Keratinocyte (primary cell): Measurements from ENCODE around the gene PSD. TPM values are rescaled to one million over a fixed set of nuclear protein-coding genes. Genes with fewer than 3 reads are reported as not detected.

ENCODE experiments used
- DNase-seq: peaks from one replicate; pipeline ENCODE4 v3.0.0-alpha.2; 2011; ENCODE audit warnings: low read depth, missing footprints, low spot score
- FAIRE-seq: peaks from 2 replicates; lab custom pipeline; 2011; peaks lifted over from hg19 to GRCh38; lab: Jason Lieb, UNC
- H2AFZ ChIP-seq: 2 replicates; pipeline ENCODE4 v1.6.0; 2012; ENCODE audit warnings: low read length, control low read depth, inconsistent platforms; ENCODE audit not compliant: control insufficient read depth
- H3K27ac ChIP-seq: 2 replicates; pipeline ENCODE4 v1.5.1; 2011; ENCODE audit warnings: low read length; ENCODE audit not compliant: control insufficient read depth, insufficient read depth
- H3K27me3 ChIP-seq: 3 replicates; pipeline ENCODE4 v1.6.0; 2011; ENCODE audit warnings: low read length; ENCODE audit not compliant: control insufficient read depth, insufficient read depth; ENCODE audit errors: extremely low read depth
- H3K36me3 ChIP-seq, 2 experiments: 2 replicates in 1 of 2; 3 replicates in 1 of 2; pipeline ENCODE4 v1.5.1; 2011; ENCODE audit warnings: low read length in 2 of 2, mild to moderate bottlenecking in 1 of 2; ENCODE audit not compliant: control insufficient read depth in 2 of 2, insufficient read depth in 2 of 2; ENCODE audit errors: extremely low read depth in 1 of 2
- H3K4me1 ChIP-seq: 3 replicates; pipeline ENCODE4 v1.5.1; 2011; ENCODE audit warnings: low read length; ENCODE audit not compliant: control insufficient read depth, insufficient read depth; ENCODE audit errors: extremely low read depth
- H3K4me2 ChIP-seq: 3 replicates; pipeline ENCODE4 v1.6.0; 2011; ENCODE audit warnings: low read depth, low read length; ENCODE audit not compliant: control insufficient read depth, insufficient read depth; ENCODE audit errors: extremely low read depth
- H3K4me3 ChIP-seq, 3 experiments: fragments of 200-600 bp in 1 of 3; sonication (generic) in 1 of 3; 2 replicates in 2 of 3; 3 replicates in 1 of 3; pipeline ENCODE4 v1.5.1; 2011 to 2016; ENCODE audit warnings: low read length in 3 of 3, mild to moderate bottlenecking in 3 of 3, control low read depth in 2 of 3, inconsistent platforms in 1 of 3, low read depth in 1 of 3, mixed read lengths in 1 of 3, mixed run types in 1 of 3, moderate library complexity in 1 of 3; ENCODE audit not compliant: control insufficient read depth in 2 of 3, insufficient read depth in 2 of 3; ENCODE audit errors: extremely low read depth in 1 of 3
- H3K79me2 ChIP-seq: 2 replicates; pipeline ENCODE4 v1.6.0; 2012; ENCODE audit warnings: low read length; ENCODE audit not compliant: control insufficient read depth, insufficient read depth
- H3K9ac ChIP-seq: 3 replicates; pipeline ENCODE4 v1.6.0; 2011; ENCODE audit warnings: low read length; ENCODE audit not compliant: control insufficient read depth, insufficient read depth; ENCODE audit errors: extremely low read depth
- H3K9me1 ChIP-seq: 3 replicates; pipeline ENCODE4 v1.6.0; 2011; ENCODE audit warnings: low read length; ENCODE audit not compliant: control insufficient read depth, insufficient read depth; ENCODE audit errors: extremely low read depth
- H3K9me3 ChIP-seq: 2 replicates; pipeline ENCODE4 v1.5.1; 2012; ENCODE audit warnings: low read depth, low read length; ENCODE audit not compliant: control insufficient read depth
- H4K20me1 ChIP-seq: 3 replicates; pipeline ENCODE4 v1.6.0; 2011; ENCODE audit warnings: low read length; ENCODE audit not compliant: control insufficient read depth, insufficient read depth; ENCODE audit errors: extremely low read depth
- CTCF ChIP-seq, 3 experiments: IDR thresholded peaks in 1 of 3; conservative IDR thresholded peaks in 1 of 3; optimal IDR thresholded peaks in 1 of 3; 2 replicates in 2 of 3; 3 replicates in 1 of 3; pipeline versions ENCODE3 to v1.5.1; 2011; ENCODE audit warnings: low read length in 3 of 3, mild to moderate bottlenecking in 3 of 3, moderate library complexity in 2 of 3, control low read depth in 1 of 3, inconsistent platforms in 1 of 3; ENCODE audit not compliant: insufficient read depth in 2 of 3; ENCODE audit errors: extremely low read depth in 1 of 3
- EZH2 ChIP-seq: IDR thresholded peaks from one replicate; pipeline ENCODE4 v1.6.1; 2012; ENCODE audit warnings: inconsistent platforms, mild to moderate bottlenecking, low read length, moderate library complexity
- dilution Hi-C: fragments of 300-500 bp; cut with MboI; formaldehyde crosslinking; loops from one replicate; pipeline ENCODE4 v1.7.0; 2020; ENCODE audit warnings: low sequenced_read_pairs; ENCODE audit not compliant: extremely low pct_ligation_motif_present
- polyA plus RNA-seq, 5 experiments: library from polyadenylated mRNA; depleted of rRNA in 3 of 5; stranded (reverse) in 3 of 5; stranded (forward) in 1 of 5; unstranded in 1 of 5; fragments of >200 nt; gene quantifications; 1 replicate in 1 of 5; 2 replicates in 3 of 5; 3 replicates in 1 of 5; pipeline versions ENCODE4 v1.2.1 to v1.2.3, GENCODE V29; 2011 to 2012; ENCODE audit warnings: missing spikeins in 2 of 5, low read depth in 1 of 5, low replicate concordance in 1 of 5

The PSD gene
- polyA plus RNA-seq, 1 donor (not counting 4 experiments of a cell fraction or from before 2014, with no cell fraction given), result 0.10 TPM

- Histone ChIP-seq H3K27ac (peak overlapping the region; percentile 72), H3K4me3 (peak overlapping the region; percentile 65 to 83 (median 71)), H3K79me2 (peaks cover 3% of the 10 kb centered on the region), H3K9me3 (no peaks in the 10 kb centered on the region), H3K4me1 (peaks cover 29% of the 10 kb centered on the region), H4K20me1 (no peaks in the 10 kb centered on the region), H3K36me3 (peaks cover 6 to 17% of the 10 kb centered on the region in 2 experiments), H3K4me2 (peak overlapping the region; percentile 91), H3K9me1 (no peaks in the 10 kb centered on the region), H3K27me3 (peaks cover 24% of the 10 kb centered on the region), H3K9ac (peak overlapping the region; percentile 82), H2AFZ (peak overlapping the region; percentile 92)
- DNase-seq (no peak), FAIRE-seq (no peak)
- no peak for TF ChIP-seq EZH2
- TF ChIP-seq CTCF (optimal IDR thresholded peaks at IDR 0.05 in 1 of 3, IDR thresholded peaks at IDR 0.05 in 1 of 3, conservative IDR thresholded peaks at IDR 0.05 in 1 of 3; ENCODE audit: extremely low read depth in 1 of 3, insufficient read depth in 2 of 3, low read length in 3 of 3), result no peak
- dilution Hi-C loops, result no loop called here
These were observed 1.7 kb upstream of the PSD start for GRCh38 chr10:102420181-102420713.

- no peaks in the 10 kb centered on the region for H3K9me3 ChIP-seq
- H3K27me3 ChIP-seq, result peaks cover 26% of the 10 kb centered on the region
- DNase-seq (no peak), FAIRE-seq (no peak)
- TF ChIP-seq EZH2 (peak; percentile 57), CTCF (optimal IDR thresholded peaks at IDR 0.05 in 1 of 3, IDR thresholded peaks at IDR 0.05 in 1 of 3, conservative IDR thresholded peaks at IDR 0.05 in 1 of 3; ENCODE audit: extremely low read depth in 1 of 3, insufficient read depth in 2 of 3, low read length in 3 of 3) (no peak)
- H3K79me2 ChIP-seq, result peaks cover 3% of the 10 kb centered on the region
- H2AFZ ChIP-seq, result no peak overlapping the region
- peaks cover 29% of the 10 kb centered on the region for H3K4me1 ChIP-seq
- no peak overlapping the region for H3K27ac ChIP-seq
- H3K4me2 ChIP-seq, result peak overlapping the region; percentile 91
- no peaks in the 10 kb centered on the region for H4K20me1 ChIP-seq
- no peak overlapping the region for H3K9ac ChIP-seq
- peak overlapping the region; percentile 65 to 83 (median 71) for H3K4me3 ChIP-seq
- no peaks in the 10 kb centered on the region for H3K9me1 ChIP-seq
- dilution Hi-C loops, result no loop called here
- peaks cover 4 to 12% of the 10 kb centered on the region in 2 experiments for H3K36me3 ChIP-seq
These were observed 940 bp upstream of the PSD start for GRCh38 chr10:102419269-102420180.
